GM18951 (cell line): ENCODE data around the gene RIC3.

Experiments used
- POLR2A ChIP-seq: IDR thresholded peaks from 4 replicates; pipeline ENCODE4 v1.6.1; 2011; ENCODE audit warnings: mild to moderate bottlenecking; ENCODE audit not compliant: insufficient read length, insufficient read depth; ENCODE audit errors: extremely low read depth
- in situ Hi-C: fragments of 300-500 bp; cut with MboI; formaldehyde crosslinking; loops from one replicate; pipeline ENCODE4 v1.12.0; 2022; ENCODE audit warnings: low sequenced_read_pairs, mixed read lengths, inconsistent platforms; ENCODE audit not compliant: unreplicated experiment

Gene RIC3

GRCh38 chr11:8060801-8061554, 107.8 kb downstream of the RIC3 start:
- TF ChIP-seq POLR2A = no peak
- in situ Hi-C loops = no loop called here

GRCh38 chr11:8060146-8060719, 108.6 kb downstream of the RIC3 start:
- in situ Hi-C loops = no loop called here
- no peak for TF ChIP-seq POLR2A

GRCh38 chr11:8059571-8060011, 109.2 kb downstream of the RIC3 start:
- in situ Hi-C loops = no loop called here
- no peak for TF ChIP-seq POLR2A

- in situ Hi-C loops = no loop called here
- TF ChIP-seq POLR2A = no peak
Observed at GRCh38 chr11:8059030-8059429, 109.8 kb downstream of the RIC3 start.

- in situ Hi-C loops = no loop called here
- TF ChIP-seq POLR2A = no peak
Observed at GRCh38 chr11:8058216-8058615, 110.6 kb downstream of the RIC3 start.

GRCh38 chr11:8056810-8057463, 111.9 kb downstream of the RIC3 start:
- TF ChIP-seq POLR2A = no peak
- in situ Hi-C loops = no loop called here
